ENCODE data around the gene CCDC69. TPM values are rescaled to one million over a fixed set of nuclear protein-coding genes. Genes with fewer than 3 reads are reported as not detected.
"Not testable (repeated sequence)": the region's sequence is repeated elsewhere in the genome, so short reads cannot be mapped to it uniquely, and the experiment has no call there.

CCDC69 gene
- total RNA-seq, 1 donor from 2014 or later: 3.4 TPM

- TF ChIP-seq CTCF (conservative IDR thresholded peaks at IDR 0.05; ENCODE audit: low read depth, low read length): peak; percentile 89
- H3K4me3 ChIP-seq (ENCODE audit: low read depth, low read length): no peak overlapping the region
- no peak for DNase-seq (ENCODE audit: low read depth)
Measured at GRCh38 chr5:151239237-151239861, 15.5 kb upstream of the CCDC69 start.

GRCh38 chr5:151238303-151238741, 14.4 kb upstream of the CCDC69 start:
- no peak overlapping the region for H3K4me3 ChIP-seq (ENCODE audit: low read depth, low read length)
- no peak for TF ChIP-seq CTCF (conservative IDR thresholded peaks at IDR 0.05; ENCODE audit: low read depth, low read length)
- DNase-seq (ENCODE audit: low read depth): no peak

- no peak overlapping the region for H3K4me3 ChIP-seq (ENCODE audit: low read depth, low read length)
- TF ChIP-seq CTCF (conservative IDR thresholded peaks at IDR 0.05; ENCODE audit: low read depth, low read length): no peak
- no peak for DNase-seq (ENCODE audit: low read depth)
Measured at GRCh38 chr5:151237685-151238084, 13.8 kb upstream of the CCDC69 start.

DNA sequence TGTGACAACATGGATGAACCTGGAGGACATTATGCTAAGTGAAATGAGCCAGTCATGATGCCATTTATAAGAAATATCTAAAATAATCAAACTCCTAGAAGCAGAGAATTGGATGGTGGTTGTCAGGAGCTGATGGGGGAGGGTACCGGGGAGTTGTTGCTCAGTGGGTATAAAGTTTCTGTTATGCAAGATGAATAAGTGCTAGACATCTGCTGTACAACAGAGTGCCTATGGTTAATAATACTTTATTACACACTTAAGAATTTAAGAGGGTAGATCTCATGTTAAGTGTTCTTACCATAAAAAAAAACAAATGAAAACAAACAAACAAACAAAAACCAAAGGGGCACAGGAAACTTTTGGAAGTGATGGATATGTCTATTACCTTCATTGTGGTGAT, 13.0 kb upstream of the CCDC69 start:
- TF ChIP-seq CTCF (conservative IDR thresholded peaks at IDR 0.05; ENCODE audit: low read depth, low read length): no peak
- no peak for DNase-seq (ENCODE audit: low read depth)
- no peak overlapping the region for H3K4me3 ChIP-seq (ENCODE audit: low read depth, low read length)

DNA sequence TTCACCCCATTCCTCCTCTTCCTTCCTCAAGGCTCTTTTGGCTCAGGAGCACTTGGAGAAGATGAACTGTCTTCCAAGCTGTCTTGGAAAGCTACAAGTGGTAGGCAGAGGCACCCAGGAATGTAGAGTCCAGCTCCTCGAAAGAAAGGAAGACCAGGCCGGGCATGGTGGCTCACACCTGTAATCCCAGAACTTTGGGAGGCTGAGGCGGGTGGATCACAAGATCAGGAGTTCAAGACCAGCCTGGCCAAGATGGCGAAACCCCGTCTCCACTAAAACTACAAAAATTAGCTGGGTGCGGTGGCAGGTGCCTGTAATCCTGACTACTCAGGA, 11.3 kb upstream of the CCDC69 start:
- not testable (repeated sequence) for DNase-seq (ENCODE audit: low read depth); H3K4me3 ChIP-seq (ENCODE audit: low read depth, low read length)

GRCh38 chr5:151234476-151235238, 10.8 kb upstream of the CCDC69 start:
- no peak for DNase-seq (ENCODE audit: low read depth)
- no peak for TF ChIP-seq CTCF (conservative IDR thresholded peaks at IDR 0.05; ENCODE audit: low read depth, low read length)
- no peak overlapping the region for H3K4me3 ChIP-seq (ENCODE audit: low read depth, low read length)

DNA sequence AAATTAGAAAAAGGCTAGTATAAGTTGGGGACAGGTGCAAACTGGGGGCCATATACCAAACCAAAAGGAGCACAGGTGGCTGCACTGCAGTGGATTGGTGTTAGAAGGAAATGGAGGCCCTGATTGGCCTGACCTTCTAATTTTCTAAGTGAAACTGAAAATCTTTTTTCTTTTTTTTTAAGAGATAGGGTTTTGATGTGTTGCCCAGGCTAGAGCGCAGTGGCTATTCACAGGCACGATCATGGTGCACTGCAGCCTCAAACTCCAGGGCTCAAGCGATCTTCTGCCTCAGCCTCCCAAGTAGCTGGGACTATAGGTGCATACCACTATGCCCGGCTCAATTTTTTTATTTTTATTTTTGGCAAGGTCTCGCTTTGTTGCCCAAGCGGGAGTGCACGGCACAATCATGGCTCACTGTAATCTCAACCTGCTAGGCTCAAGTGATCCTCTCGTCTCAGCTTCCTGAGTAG, 9.8 kb upstream of the CCDC69 start:
- H3K4me3 ChIP-seq (ENCODE audit: low read depth, low read length): no peak overlapping the region
- no peak for TF ChIP-seq CTCF (conservative IDR thresholded peaks at IDR 0.05; ENCODE audit: low read depth, low read length)
- no peak for DNase-seq (ENCODE audit: low read depth)

Data from epithelial cell of proximal tubule (primary cell).